ENCODE measurements around the gene SPG7.

- TF ChIP-seq REST (IDR thresholded peaks at IDR 0.05) (no peak), E2F6 (IDR thresholded peaks at IDR 0.05; ENCODE audit: borderline replicate concordance, low read depth) (no peak), CTCF (IDR thresholded peaks at IDR 0.05) (no peak)
These were observed 37.0 kb downstream of the SPG7 start for GRCh38 chr16:89545044-89545830.
